Fibroblast of skin of scalp (primary cell): ENCODE measurements around the gene LSM14B.
"Not testable (repeated sequence)": the region's sequence is repeated elsewhere in the genome, so short reads cannot be mapped to it uniquely, and the experiment has no call there.

Source experiments
- DNase-seq: peaks from one replicate; pipeline ENCODE4 v3.0.0-alpha.2; 2013

The LSM14B gene

DNA sequence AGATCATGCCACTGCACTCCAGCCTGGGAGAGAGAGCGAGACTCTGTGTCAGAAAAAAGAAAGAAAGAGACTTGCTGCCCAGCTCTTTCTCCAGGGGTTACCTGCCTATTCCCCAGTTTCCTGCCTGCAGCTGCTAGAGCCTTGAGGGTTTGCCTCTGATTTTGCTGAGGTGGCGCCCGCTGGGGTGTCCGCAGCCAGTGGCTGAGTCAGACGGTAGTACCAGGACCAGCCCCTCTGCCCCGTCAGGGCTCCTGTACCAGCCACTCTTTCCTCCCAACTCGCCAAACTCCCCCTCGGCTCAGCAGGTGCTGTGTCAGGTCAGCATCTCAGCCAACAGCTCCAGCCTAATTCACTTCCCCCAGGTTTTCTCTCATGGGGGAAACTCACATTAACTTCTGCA is 7.4 kb upstream of the LSM14B start:
- DNase-seq = no peak

DNA sequence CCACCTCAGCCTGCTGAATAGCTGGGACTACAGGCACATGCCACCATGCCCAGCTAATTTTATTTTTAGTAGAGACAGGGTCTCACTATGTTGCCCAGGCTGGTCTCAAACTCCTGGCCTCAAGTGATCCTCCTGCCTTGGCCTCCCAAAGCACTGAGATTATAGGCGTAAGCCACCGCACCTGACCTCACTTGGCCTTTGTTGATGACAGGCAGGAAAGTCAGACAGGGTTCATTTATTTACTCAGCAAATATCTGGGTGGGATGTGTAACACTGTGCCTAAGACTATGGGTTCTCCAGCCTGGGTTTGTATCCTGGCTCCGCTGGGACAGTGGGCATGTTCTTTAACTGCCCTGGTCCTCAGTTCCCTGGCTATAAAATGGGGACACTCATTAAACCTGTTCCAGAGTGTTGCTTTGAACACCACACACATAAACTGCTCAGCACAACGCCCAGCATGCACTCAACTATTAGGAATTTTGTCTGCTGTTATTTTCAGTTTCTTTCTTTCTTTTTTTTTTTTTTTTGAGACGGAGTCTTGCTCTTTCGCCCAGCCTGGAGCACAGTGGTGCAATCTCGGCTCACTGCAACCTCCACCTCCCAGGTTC is 6.4 kb upstream of the LSM14B start:
- DNase-seq = not testable (repeated sequence)

- DNase-seq = no peak
Measured at GRCh38 chr20:62116558-62117361, 5.5 kb upstream of the LSM14B start.

GRCh38 chr20:62117362-62117646 is 5.0 kb upstream of the LSM14B start:
- DNase-seq = no peak

GRCh38 chr20:62117658-62118057 is 4.6 kb upstream of the LSM14B start:
- DNase-seq = no peak

GRCh38 chr20:62118113-62119043 is 3.9 kb upstream of the LSM14B start:
- DNase-seq = no peak

- DNase-seq = no peak
Measured at GRCh38 chr20:62119115-62119514, 3.2 kb upstream of the LSM14B start.

- no peak for DNase-seq
Measured at GRCh38 chr20:62119591-62120364, 2.5 kb upstream of the LSM14B start.

- no peak for DNase-seq
Measured at GRCh38 chr20:62120365-62120762, 1.9 kb upstream of the LSM14B start.

DNA sequence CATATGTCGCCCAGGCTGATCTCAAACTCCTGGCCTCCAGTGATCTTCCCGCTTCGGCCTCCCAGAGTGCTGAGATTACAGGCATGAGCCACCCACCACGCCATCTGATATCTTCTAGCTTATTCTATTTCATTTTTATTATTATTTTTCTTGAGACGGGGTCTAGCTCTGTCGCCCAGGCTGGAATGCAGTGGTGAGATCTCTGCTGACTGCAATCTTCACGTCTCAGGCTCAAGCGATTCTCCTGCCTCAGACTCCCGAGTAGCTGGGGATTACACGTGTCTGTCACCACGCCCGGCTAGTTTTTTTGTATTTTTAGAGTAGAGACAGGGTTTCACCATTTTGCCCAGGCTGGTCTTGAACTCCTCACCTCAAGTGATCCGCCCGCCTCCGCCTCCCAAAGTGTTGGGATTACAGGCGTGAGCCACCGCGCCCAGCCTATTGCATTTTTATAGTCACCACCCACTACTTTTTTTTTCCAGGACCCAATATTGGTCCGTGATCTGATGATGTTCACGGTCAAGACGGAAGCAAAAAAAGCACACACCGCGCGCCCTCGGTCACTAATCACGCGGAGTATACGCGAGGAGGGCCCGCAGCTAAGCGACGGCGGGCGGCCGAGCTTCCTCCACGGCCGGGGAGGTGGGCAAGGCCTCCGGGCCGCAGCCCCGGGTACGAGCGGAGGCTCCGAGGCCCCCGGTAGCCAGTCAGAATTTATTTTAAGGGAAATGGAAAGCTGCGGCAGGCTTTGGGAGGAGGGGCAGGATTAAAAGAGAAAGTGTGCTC is 1.1 kb upstream of the LSM14B start:
- no peak for DNase-seq

DNA sequence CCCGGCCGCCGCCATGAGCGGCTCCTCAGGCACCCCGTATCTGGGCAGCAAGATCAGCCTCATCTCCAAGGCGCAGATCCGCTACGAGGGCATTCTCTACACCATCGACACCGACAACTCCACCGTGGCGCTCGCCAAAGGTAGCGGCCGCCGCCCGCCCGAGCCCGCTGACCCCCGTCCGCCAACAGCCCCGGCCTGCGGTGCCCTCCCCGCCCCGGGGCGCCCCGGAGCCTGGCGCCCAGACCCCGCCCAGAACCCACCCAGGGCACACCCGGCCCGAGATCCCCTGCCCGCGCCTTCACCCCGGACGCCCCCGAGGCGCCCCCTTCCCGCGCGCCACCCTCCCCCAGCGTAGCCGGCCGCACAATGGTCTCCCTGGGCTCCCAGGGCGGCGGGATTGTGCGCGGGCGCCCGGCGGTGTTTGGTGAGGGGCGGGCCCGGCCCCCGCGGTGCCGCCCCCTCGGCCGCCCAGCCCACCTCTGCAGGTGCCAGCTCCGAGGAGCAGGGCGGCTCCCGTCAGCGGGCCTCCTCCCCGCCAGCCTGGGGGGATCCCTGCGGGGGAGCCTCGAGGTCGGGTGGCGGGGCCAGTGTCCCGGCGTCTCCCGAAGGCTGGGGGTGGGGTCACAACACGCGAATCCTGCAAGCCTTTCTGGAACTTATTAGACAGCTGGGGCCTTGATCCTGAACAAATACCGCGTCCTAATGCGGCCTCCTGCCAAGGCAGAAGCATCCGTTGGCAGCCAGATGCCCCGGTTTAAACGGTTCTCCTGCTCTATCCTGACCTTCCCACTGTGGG is 577 bp downstream of the LSM14B start:
- peak; percentile 52 for DNase-seq

DNA sequence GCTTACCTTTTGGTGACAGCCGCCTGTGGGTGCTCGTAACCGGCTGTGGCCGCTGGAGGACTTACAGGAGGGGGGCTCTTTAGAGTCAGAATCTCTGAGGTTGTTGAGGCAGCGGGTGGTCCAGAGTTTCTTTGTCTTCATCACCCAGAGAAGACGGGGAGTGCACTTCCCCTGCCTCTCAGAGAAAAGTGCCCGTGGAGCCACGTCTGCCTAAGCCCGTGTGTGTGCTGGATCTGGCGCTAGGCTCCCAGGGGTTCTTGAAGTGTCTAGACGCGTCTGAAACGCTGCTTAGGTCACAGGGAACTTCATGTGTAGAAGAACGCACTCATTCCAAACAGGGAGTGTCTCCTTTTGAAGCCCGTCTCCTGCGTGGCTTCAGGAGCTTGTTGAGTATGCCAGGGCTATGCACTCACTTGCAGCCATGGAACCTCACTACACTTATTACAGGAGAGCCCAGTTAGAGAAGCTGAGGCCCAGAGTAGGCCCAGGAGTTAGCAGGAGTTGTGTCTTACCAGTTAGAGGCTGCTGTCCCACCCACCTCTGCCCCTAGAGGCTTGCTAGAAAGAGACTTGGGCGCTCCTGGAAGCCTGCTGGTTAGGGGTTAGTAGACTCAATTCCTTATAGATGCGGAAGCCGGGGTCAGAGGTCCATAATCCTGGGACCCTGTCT is 1.3 kb downstream of the LSM14B start:
- peak; percentile 30 for DNase-seq

DNA sequence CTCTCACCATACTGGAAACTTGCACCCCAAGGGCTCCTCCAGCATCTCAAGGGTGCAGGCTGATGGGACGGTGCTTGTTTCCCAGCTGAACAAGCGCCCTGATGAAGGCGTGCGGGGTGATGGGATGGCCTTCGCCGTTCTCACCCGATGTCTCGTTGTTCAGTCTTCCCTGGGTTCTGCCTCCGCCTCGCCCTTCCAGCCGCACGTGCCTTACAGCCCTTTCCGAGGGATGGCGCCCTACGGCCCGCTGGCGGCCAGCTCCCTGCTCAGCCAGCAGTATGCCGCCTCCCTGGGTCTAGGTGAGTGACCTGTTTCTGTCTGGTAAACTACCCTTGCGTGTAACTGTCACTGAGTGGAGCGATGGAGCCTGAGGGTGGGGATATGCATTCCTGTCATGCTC is 3.9 kb downstream of the LSM14B start:
- no peak for DNase-seq

DNA sequence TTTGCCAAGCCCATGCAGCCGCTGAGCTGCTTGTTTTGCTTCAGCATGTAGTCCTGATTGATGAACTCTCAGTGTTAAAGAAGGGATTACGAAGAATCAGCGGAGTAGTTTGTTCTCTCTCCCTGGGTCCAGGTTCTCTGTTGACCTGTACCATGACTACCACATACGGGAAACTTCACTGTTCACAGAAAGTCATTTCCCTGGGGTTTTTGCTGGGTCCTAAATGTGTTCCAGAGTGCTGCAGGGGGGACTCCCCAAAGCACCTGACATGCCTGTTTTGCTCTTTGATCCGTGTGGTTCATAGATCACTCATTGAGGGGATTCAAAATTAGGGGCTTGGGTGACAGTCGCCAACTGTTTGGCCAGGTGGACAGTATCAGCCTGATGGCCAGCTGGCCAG is 5.5 kb downstream of the LSM14B start:
- no peak for DNase-seq

- no peak for DNase-seq
Measured at GRCh38 chr20:62128502-62128901, 6.2 kb downstream of the LSM14B start.

DNA sequence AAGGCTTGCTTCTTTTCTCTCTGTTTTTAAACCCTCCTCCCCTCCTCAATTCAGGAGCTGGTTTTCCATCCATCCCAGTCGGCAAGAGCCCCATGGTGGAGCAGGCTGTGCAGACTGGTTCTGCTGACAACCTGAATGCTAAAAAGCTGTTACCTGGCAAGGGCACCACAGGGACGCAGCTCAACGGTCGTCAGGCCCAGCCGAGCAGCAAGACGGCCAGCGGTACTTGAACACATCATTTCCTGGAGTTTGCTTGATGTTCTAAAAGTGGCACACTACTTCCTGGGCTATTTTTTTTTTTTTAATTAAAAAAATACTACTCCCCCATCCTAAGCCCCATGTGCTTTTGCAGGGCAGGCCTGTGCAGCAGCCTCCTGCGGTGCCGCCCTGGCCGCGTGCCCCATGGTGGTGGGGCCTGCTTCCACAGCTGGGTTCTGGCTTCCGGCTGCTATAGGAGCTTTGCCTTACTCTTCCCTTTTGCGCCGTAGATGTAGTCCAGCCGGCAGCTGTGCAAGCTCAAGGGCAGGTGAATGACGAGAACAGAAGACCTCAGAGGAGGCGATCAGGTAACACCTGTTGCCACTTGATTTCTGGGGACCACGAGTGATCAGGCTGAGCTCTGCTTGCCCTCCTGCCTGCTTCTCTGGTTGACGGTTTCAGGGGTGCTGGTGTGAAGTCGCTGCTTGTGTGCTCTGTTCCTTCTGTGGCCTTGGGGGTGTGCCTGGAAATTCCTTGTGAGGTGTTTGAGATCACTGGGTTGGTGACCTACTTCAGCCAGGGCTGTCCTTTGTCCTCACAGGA is 7.7 kb downstream of the LSM14B start:
- DNase-seq = peak; percentile 33

DNA sequence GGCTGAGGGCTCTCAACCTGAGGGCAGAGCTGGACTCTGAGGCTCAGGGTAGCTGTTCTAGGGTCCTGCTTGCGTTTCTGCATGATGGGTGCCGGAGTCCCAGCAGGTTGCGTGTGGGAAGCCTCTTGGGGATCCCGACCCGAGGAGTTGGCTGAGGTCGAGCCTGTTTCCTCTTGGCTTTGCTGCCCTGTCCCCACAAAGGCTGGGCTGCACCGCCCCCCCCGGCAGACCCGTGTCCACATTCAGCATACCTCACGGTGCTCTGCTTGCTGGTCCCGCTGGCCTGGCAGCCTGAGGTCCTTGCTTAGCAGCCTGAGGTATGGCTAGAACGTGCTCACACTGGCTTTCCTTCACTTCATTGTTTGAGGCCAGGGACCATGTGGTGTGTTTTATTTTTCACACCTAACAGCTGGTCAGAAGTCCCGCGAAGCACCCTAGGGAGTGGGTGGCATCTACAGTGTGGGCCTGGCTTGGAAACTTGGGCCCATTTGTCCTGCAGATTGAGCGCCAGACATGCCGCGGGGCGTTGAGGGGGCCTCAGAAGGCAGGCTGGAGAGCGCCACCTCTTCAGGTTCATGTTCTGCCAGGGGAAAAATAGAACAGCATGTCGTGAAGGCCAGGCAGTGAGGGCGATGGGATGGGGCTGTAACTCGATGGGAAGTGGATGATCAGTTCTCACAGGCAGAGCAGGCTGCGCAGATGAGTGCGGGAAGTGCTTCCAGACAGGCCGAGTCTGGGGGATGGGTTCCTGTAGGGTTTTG is 9.5 kb downstream of the LSM14B start:
- no peak for DNase-seq

- no peak for DNase-seq
Measured at GRCh38 chr20:62132421-62132820, 10.1 kb downstream of the LSM14B start.
